Naive thymus-derived CD8-positive, alpha-beta T cell (primary cell): ENCODE data around the gene DENND5A. TPM values are rescaled to one million over a fixed set of nuclear protein-coding genes. Genes with fewer than 3 reads are reported as not detected.
"Not testable (repeated sequence)": the region's sequence is repeated elsewhere in the genome, so short reads cannot be mapped to it uniquely, and the experiment has no call there.

Experiments
- ATAC-seq, 2 donors: fragments of 150-1000 bp; cut with Tn5 transposase in 1 of 2; sonication (Bioruptor Pico), chemical (Tn5 transposase) in 1 of 2; 1 replicate in 1 of 2; 2 replicates in 1 of 2; pipeline ENCODE4 v1.10.0; 2021; ENCODE audit warnings: mild to moderate bottlenecking in 2 of 2, moderate library complexity in 2 of 2
- POLR2A ChIA-PET: fragments of 350-600 bp; sonication (Branson Sonifier 250); formaldehyde crosslinking; loops from one replicate; lab custom pipeline; 2021; ENCODE audit warnings: antibody characterized with exemption; lab: Charles Lee
- DNase-seq, 10 donors: peaks; one replicate each; pipeline versions ENCODE4 v3.0.0 to v3.0.0-alpha.2; 2020 to 2022
- H3K27ac Mint-ChIP-seq, 10 donors: one replicate each; pipeline ENCODE4 v1.8.0; 2020 to 2022; ENCODE audit warnings: mild to moderate bottlenecking in 10 of 10, mixed read lengths in 10 of 10, moderate library complexity in 4 of 10, inconsistent platforms in 1 of 10
- H3K27me3 Mint-ChIP-seq, 5 donors: one replicate each; pipeline ENCODE4 v1.8.0; 2021 to 2022; ENCODE audit warnings: mixed read lengths in 5 of 5
- H3K36me3 Mint-ChIP-seq, 3 donors: one replicate each; pipeline ENCODE4 v1.8.0; 2020 to 2022; ENCODE audit warnings: mixed read lengths in 3 of 3, mild to moderate bottlenecking in 2 of 3, inconsistent platforms in 1 of 3
- H3K4me1 Mint-ChIP-seq, 4 donors: one replicate each; pipeline ENCODE4 v1.8.0; 2021 to 2022; ENCODE audit warnings: mixed read lengths in 4 of 4
- H3K4me3 Mint-ChIP-seq, 10 donors: one replicate each; pipeline ENCODE4 v1.8.0; 2020 to 2022; ENCODE audit warnings: mild to moderate bottlenecking in 10 of 10, mixed read lengths in 10 of 10, moderate library complexity in 6 of 10, inconsistent platforms in 1 of 10
- H3K9me3 Mint-ChIP-seq, 9 donors: one replicate each; pipeline ENCODE4 v1.8.0; 2020 to 2022; ENCODE audit warnings: mixed read lengths in 9 of 9, mild to moderate bottlenecking in 3 of 9, inconsistent platforms in 1 of 9, moderate library complexity in 1 of 9
- polyA plus RNA-seq, 3 donors: library from polyadenylated mRNA; unstranded; fragments of 300-500 nt; fragmentation: Illumina TruSeq; gene quantifications; one replicate each; pipeline ENCODE4 v1.2.3, GENCODE V29; 2021
- total RNA-seq, 8 experiments: library from RNA in 2 of 8; stranded (reverse) in 2 of 8; gene quantifications; one replicate each; pipeline ENCODE4 v1.2.3 and lab custom pipeline; 2021 to 2026

Gene DENND5A
- total and polyA plus RNA-seq, 5 experiments from 2014 or later = 26.4 to 122 (median 65.3) TPM

- H3K4me1 Mint-ChIP-seq = peaks cover 38 to 72% (median 67%) of the 10 kb centered on the region in 4 donors
- no peak for ATAC-seq
- POLR2A ChIA-PET = interaction anchor here (0.6 kb wide), 1 partner anchor 93 kb away, joined by 3 read pairs; no protein-coding TSS in a partner anchor
These were observed 54.8 kb downstream of the DENND5A start for GRCh38 chr11:9210224-9210921.

GRCh38 chr11:9209604-9210003 is 55.5 kb downstream of the DENND5A start:
- not testable (repeated sequence) for H3K4me3 Mint-ChIP-seq, H3K27me3 Mint-ChIP-seq, H3K9me3 Mint-ChIP-seq, ATAC-seq, H3K36me3 Mint-ChIP-seq, DNase-seq
- Mint-ChIP-seq H3K27ac (peak overlapping the region in 7 of 10 donors; percentile 0 to 73 (median 44)), H3K4me1 (peaks cover 32 to 64% (median 61%) of the 10 kb centered on the region in 4 donors)
- POLR2A ChIA-PET = interaction anchor here (0.5 kb wide), 1 partner anchor 52 kb away, joined by 6 read pairs; no protein-coding TSS in a partner anchor

More at GRCh38 chr11:9210224-9210921, 54.8 kb downstream of the DENND5A start:
- no peak for DNase-seq
- H3K4me3 Mint-ChIP-seq = peak overlapping the region in 1 of 10 donors; percentile 3
- no peaks in the 10 kb centered on the region for H3K9me3 Mint-ChIP-seq
- no peaks in the 10 kb centered on the region for H3K27me3 Mint-ChIP-seq
- peak overlapping the region in 9 of 10 donors; percentile 4 to 73 (median 37) for H3K27ac Mint-ChIP-seq
- peaks cover 0 to 4% (median 0%) of the 10 kb centered on the region in 3 donors for H3K36me3 Mint-ChIP-seq

GRCh38 chr11:9208726-9209501 is 56.2 kb downstream of the DENND5A start:
- Mint-ChIP-seq H3K27ac (peak overlapping the region in 6 of 10 donors; percentile 0 to 68 (median 30)), H3K4me3 (peak overlapping the region in 4 of 10 donors; percentile 1 to 26 (median 8)), H3K27me3 (no peaks in the 10 kb centered on the region), H3K9me3 (no peaks in the 10 kb centered on the region), H3K36me3 (peaks cover 0 to 5% (median 0%) of the 10 kb centered on the region in 3 donors), H3K4me1 (peaks cover 30 to 64% (median 59%) of the 10 kb centered on the region in 4 donors)
- POLR2A ChIA-PET = interaction anchor here (0.5 to 0.7 kb wide), 2 partner anchors 52 to 71 kb away, joined by 3 to 6 read pairs; no protein-coding TSS in a partner anchor
- ATAC-seq (peak in 1 of 2 donors; percentile 14), DNase-seq (no peak)

DNA sequence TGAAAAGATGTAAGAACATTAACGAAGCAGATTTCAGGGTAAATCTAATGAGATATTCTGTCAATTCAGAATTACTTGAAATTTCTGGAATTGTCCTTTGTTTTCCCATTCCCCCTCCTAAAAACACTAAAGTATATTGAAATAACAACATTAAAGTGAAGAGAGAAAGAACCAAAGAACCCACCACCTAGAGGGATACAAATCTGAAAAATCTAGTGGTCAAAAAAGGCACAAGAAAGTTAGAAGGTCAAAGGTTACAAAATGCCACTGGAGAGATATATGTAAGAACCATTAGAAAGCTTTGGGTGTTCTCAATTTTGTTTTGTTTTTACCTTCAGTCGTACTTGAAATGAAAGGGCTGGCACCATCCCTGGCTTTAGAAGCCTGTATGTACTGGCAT is 57.9 kb downstream of the DENND5A start:
- no peak overlapping the region for H3K4me3 Mint-ChIP-seq
- H3K27ac Mint-ChIP-seq = peak overlapping the region in 4 of 10 donors; percentile 27 to 46 (median 35)
- no peaks in the 10 kb centered on the region for H3K27me3 Mint-ChIP-seq
- DNase-seq = no peak
- peaks cover 0 to 21% (median 5%) of the 10 kb centered on the region in 3 donors for H3K36me3 Mint-ChIP-seq
- no peak for ATAC-seq
- H3K4me1 Mint-ChIP-seq = peaks cover 31 to 61% (median 53%) of the 10 kb centered on the region in 4 donors
- POLR2A ChIA-PET = no interaction called here
- H3K9me3 Mint-ChIP-seq = no peaks in the 10 kb centered on the region

DNA sequence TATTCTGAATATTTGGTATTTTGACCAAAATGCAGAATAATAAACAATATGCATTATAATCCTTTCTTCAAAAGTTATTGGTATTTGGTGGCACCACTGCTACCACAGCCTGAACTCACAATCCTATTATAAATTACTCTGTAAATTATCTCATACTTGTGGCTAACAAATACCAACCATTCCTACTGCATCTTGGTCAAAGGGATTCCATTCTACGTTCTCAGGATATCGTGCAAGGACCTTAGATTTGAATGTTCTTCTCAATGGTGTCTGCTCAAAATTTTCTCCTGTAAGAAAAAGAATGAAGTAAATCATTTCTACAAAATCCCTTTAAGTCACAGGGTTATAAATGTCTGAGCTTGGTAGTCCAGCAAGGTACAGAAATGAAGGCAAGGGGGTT is 58.7 kb downstream of the DENND5A start:
- H3K27me3 Mint-ChIP-seq = no peaks in the 10 kb centered on the region
- H3K9me3 Mint-ChIP-seq = no peaks in the 10 kb centered on the region
- no peak overlapping the region for H3K4me3 Mint-ChIP-seq
- POLR2A ChIA-PET = no interaction called here
- DNase-seq = no peak
- no peak overlapping the region for H3K27ac Mint-ChIP-seq
- ATAC-seq = no peak
- H3K36me3 Mint-ChIP-seq = peaks cover 3 to 26% (median 7%) of the 10 kb centered on the region in 3 donors
- peaks cover 26 to 55% (median 47%) of the 10 kb centered on the region in 4 donors for H3K4me1 Mint-ChIP-seq

DNA sequence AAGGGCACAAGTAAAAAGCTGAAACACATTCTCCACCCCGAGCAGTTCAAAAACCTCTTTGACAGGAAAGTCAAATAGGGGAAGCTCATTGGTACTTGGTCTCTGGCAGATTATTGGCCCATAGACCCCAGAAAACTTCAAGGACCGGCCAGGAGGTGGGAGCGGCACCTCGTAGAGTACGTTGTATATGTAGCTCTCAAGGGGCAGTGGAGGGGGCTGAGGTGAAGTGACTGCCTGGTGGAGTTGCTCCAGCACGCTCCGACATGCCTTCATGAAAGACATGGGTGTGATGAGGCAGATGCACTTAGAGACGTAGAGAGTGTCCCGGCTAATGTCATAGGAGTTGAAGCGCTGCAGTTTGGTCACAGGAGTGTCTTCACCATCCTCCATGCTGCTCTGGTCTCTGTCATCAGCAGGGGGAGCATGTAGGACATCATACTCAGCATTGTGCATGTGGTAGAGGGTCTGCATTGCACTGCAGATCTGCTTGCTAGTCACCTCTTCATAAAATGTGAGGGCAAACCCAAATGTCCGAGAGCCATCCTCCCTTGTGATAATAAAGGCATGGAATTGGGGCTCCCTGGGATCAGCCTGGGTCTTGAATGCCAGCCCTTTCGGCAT is 61.3 kb downstream of the DENND5A start:
- DNase-seq (peak in 9 of 10 donors; percentile 4 to 77 (median 33)), ATAC-seq (peak; percentile 89 to 92)
- peak overlapping the region in 3 of 10 donors; percentile 5 to 56 (median 24) for H3K27ac Mint-ChIP-seq
- H3K9me3 Mint-ChIP-seq = no peaks in the 10 kb centered on the region
- peaks cover 13 to 34% (median 24%) of the 10 kb centered on the region in 4 donors for H3K4me1 Mint-ChIP-seq
- H3K4me3 Mint-ChIP-seq = no peak overlapping the region
- H3K36me3 Mint-ChIP-seq = peaks cover 3 to 34% (median 7%) of the 10 kb centered on the region in 3 donors
- H3K27me3 Mint-ChIP-seq = no peaks in the 10 kb centered on the region
- POLR2A ChIA-PET = no interaction called here

DNA sequence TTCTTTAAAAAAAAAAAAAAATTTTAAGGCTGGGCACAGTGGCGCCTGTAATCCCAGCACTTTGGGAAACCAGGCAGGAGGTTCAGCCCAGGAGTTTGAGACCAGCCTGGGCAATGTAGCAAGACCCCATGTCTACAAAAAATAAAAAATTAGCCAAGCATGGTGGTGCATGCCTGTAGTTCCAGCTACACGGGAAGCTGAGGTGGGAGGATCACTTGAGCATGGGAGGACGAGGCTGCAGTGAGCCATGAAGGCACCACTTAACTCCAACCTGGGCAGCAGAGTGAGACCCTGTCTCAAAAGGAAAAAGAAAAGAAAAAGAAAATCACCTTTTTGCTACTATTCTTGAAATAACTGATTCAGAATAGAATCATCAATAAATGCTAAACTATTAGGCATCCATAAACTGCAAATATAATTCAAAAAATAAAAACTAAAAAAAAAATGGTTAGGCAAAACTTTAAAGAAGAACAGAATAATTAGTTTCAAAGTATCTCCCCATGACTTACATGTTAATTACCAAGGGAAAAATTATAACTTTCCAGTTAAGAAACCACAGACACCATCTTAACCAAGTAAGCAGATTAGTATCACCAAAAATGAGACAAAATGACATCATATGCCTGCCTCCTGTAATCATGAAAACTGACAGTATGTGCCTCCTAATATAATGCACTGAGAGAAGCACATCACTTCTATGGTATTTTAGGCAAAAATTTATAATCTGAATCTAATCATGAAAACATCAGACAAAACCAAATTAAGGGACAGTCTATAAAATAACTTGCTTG is 63.6 kb downstream of the DENND5A start:
- no peak for DNase-seq
- peaks cover 4 to 21% (median 13%) of the 10 kb centered on the region in 4 donors for H3K4me1 Mint-ChIP-seq

GRCh38 chr11:9200471-9200870 is 64.7 kb downstream of the DENND5A start:
- DNase-seq = no peak
- Mint-ChIP-seq H3K36me3 (peaks cover 3 to 44% (median 13%) of the 10 kb centered on the region in 3 donors), H3K4me1 (peaks cover 6 to 23% (median 14%) of the 10 kb centered on the region in 4 donors), H3K4me3 (no peak overlapping the region), H3K27ac (peak overlapping the region in 1 of 10 donors; percentile 46), H3K9me3 (no peaks in the 10 kb centered on the region), H3K27me3 (no peaks in the 10 kb centered on the region)
- ATAC-seq = no peak
- POLR2A ChIA-PET = interaction anchor here (0.8 kb wide), 1 partner anchor 164 kb away, joined by 3 read pairs; no protein-coding TSS in a partner anchor

More for the DNA sequence above, 63.6 kb downstream of the DENND5A start:
- H3K36me3 Mint-ChIP-seq = peaks cover 3 to 42% (median 12%) of the 10 kb centered on the region in 3 donors
- H3K9me3 Mint-ChIP-seq = no peaks in the 10 kb centered on the region
- no peak overlapping the region for H3K4me3 Mint-ChIP-seq
- no peak overlapping the region for H3K27ac Mint-ChIP-seq
- no peaks in the 10 kb centered on the region for H3K27me3 Mint-ChIP-seq
- no peak for ATAC-seq
- POLR2A ChIA-PET = no interaction called here

- no peak overlapping the region for H3K4me3 Mint-ChIP-seq
- H3K4me1 Mint-ChIP-seq = peaks cover 0 to 10% (median under 1%) of the 10 kb centered on the region in 4 donors
- POLR2A ChIA-PET = no interaction called here
These were observed 71.8 kb downstream of the DENND5A start for GRCh38 chr11:9193316-9193715.

DNA sequence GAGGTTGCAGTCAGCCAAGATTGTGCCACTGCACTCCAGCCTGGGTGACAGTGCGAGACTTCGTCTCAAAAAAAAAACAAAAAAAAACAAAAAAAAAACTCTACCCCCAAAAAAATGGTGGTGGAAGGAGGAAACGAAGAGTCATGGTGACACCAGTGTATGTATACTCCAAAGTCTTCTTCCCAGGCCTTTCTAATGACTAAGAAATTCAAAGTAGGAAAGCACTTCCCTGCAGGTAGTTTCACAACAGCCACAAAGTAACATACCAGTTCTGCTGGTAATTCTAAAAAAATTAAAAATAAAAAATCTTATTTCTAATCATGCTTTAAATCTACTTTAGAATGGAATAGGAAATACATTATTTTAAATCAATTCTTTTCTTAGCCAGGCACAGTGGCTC is 72.6 kb downstream of the DENND5A start:
- ATAC-seq (no peak), DNase-seq (no peak)
- no peaks in the 10 kb centered on the region for H3K27me3 Mint-ChIP-seq
- POLR2A ChIA-PET = no interaction called here
- H3K4me1 Mint-ChIP-seq = peaks cover 0 to 9% (median under 1%) of the 10 kb centered on the region in 4 donors
- peaks cover 14 to 60% (median 52%) of the 10 kb centered on the region in 3 donors for H3K36me3 Mint-ChIP-seq
- peaks cover 0 to 3% (median 0%) of the 10 kb centered on the region in 9 donors for H3K9me3 Mint-ChIP-seq
- H3K27ac Mint-ChIP-seq = no peak overlapping the region
- H3K4me3 Mint-ChIP-seq = no peak overlapping the region

More at GRCh38 chr11:9193316-9193715, 71.8 kb downstream of the DENND5A start:
- Mint-ChIP-seq H3K36me3 (peaks cover 14 to 62% (median 52%) of the 10 kb centered on the region in 3 donors), H3K27me3 (no peaks in the 10 kb centered on the region), H3K27ac (no peak overlapping the region), H3K9me3 (peaks cover 0 to 3% (median 0%) of the 10 kb centered on the region in 9 donors)
- ATAC-seq (no peak), DNase-seq (no peak)

DNA sequence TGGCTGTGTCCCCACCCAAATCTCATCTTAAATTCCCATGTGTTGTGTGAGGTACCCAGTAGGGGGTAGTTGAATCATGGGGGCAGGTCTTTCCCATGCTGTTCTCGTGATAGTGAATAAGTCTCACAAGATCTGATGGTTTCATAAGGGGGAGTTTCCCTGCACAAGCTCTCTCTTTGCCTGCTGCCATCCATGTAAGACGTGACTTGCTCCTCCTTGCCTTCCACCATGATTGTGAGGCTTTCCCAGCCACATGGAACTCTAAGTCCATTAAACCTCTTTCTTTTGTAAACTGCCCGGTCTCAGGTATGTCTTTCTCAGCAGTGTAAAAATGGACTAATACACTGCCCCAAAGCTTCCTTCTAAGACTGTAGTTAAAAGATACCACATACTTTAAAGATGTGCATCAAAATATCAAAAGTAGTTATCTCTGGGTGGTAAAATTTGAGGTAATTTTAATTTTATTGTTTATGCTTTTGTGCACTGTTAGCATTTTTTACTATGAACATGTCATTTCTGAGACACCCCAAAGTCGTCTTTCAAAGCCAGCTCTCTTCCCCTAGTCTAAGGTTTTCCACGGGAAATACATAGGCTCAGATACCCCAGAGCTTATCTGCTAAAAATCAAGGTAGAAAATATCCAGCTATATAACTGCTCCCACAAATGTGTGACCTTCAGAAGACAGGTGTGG is 74.7 kb downstream of the DENND5A start:
- H3K4me1 Mint-ChIP-seq, DNase-seq, H3K27me3 Mint-ChIP-seq, H3K27ac Mint-ChIP-seq, ATAC-seq, H3K4me3 Mint-ChIP-seq, POLR2A ChIA-PET, H3K9me3 Mint-ChIP-seq: not testable (repeated sequence)
- peaks cover 14 to 68% (median 52%) of the 10 kb centered on the region in 3 donors for H3K36me3 Mint-ChIP-seq
